SK-N-MC (cell line): ENCODE measurements around the gene KIN.

Experiments used
- EZH2 ChIP-seq: fragments of 200-600 bp; sonication (generic); IDR thresholded peaks from one replicate; pipeline ENCODE4 v1.6.1; 2017; ENCODE audit warnings: antibody characterized with exemption
- POLR2AphosphoS5 ChIP-seq: IDR thresholded peaks from 2 replicates; pipeline ENCODE4 v1.6.1; 2012; ENCODE audit warnings: mild to moderate bottlenecking, low read depth, low read length, borderline replicate concordance

GRCh38 chr10:7708832-7709231, 79.0 kb downstream of the KIN start:
- TF ChIP-seq POLR2AphosphoS5 (no peak), EZH2 (no peak)
